ENCODE measurements around the gene BNC1.

Gene BNC1

GRCh38 chr15:83318036-83318435, 33.6 kb upstream of the BNC1 start:
- Histone ChIP-seq H3K27ac (ENCODE audit: insufficient read depth, low read length, poor library complexity, severe bottlenecking) (no peak overlapping the region), H3K36me3 (ENCODE audit: control insufficient read depth, insufficient read depth, low read length) (no peaks in the 10 kb centered on the region), H3K4me1 (ENCODE audit: control insufficient read depth, insufficient read depth, low read length, poor library complexity, severe bottlenecking) (no peaks in the 10 kb centered on the region), H3K9me3 (ENCODE audit: control insufficient read depth, low read length) (no peaks in the 10 kb centered on the region), H3K27me3 (replicated peaks; ENCODE audit: control insufficient read depth, insufficient read depth, low read length, poor library complexity, severe bottlenecking) (no peaks in the 10 kb centered on the region), H3K4me3 (ENCODE audit: insufficient read depth, low read depth, low read length, poor library complexity, severe bottlenecking) (no peak overlapping the region)
- DNase-seq = no peak

- Histone ChIP-seq H3K9me3 (ENCODE audit: control insufficient read depth, low read length) (no peaks in the 10 kb centered on the region), H3K36me3 (ENCODE audit: control insufficient read depth, insufficient read depth, low read length) (no peaks in the 10 kb centered on the region), H3K27ac (ENCODE audit: insufficient read depth, low read length, poor library complexity, severe bottlenecking) (no peak overlapping the region), H3K27me3 (replicated peaks; ENCODE audit: control insufficient read depth, insufficient read depth, low read length, poor library complexity, severe bottlenecking) (no peaks in the 10 kb centered on the region), H3K4me1 (ENCODE audit: control insufficient read depth, insufficient read depth, low read length, poor library complexity, severe bottlenecking) (no peaks in the 10 kb centered on the region), H3K4me3 (ENCODE audit: insufficient read depth, low read depth, low read length, poor library complexity, severe bottlenecking) (no peak overlapping the region)
- DNase-seq = no peak
These were observed 27.6 kb upstream of the BNC1 start for GRCh38 chr15:83312071-83312470.

GRCh38 chr15:83310521-83311456, 26.3 kb upstream of the BNC1 start:
- Histone ChIP-seq H3K9me3 (ENCODE audit: control insufficient read depth, low read length) (no peaks in the 10 kb centered on the region), H3K4me3 (ENCODE audit: insufficient read depth, low read depth, low read length, poor library complexity, severe bottlenecking) (no peak overlapping the region), H3K27me3 (replicated peaks; ENCODE audit: control insufficient read depth, insufficient read depth, low read length, poor library complexity, severe bottlenecking) (no peaks in the 10 kb centered on the region), H3K36me3 (ENCODE audit: control insufficient read depth, insufficient read depth, low read length) (no peaks in the 10 kb centered on the region), H3K4me1 (ENCODE audit: control insufficient read depth, insufficient read depth, low read length, poor library complexity, severe bottlenecking) (no peaks in the 10 kb centered on the region), H3K27ac (ENCODE audit: insufficient read depth, low read length, poor library complexity, severe bottlenecking) (no peak overlapping the region)
- DNase-seq = no peak

- DNase-seq = no peak
- H3K36me3 ChIP-seq (ENCODE audit: control insufficient read depth, insufficient read depth, low read length) = no peaks in the 10 kb centered on the region
These were observed 24.2 kb upstream of the BNC1 start for GRCh38 chr15:83308671-83309070.

GRCh38 chr15:83306561-83306960, 22.1 kb upstream of the BNC1 start:
- no peaks in the 10 kb centered on the region for H3K9me3 ChIP-seq (ENCODE audit: control insufficient read depth, low read length)
- DNase-seq = no peak
- no peak overlapping the region for H3K27ac ChIP-seq (ENCODE audit: insufficient read depth, low read length, poor library complexity, severe bottlenecking)
- H3K4me1 ChIP-seq (ENCODE audit: control insufficient read depth, insufficient read depth, low read length, poor library complexity, severe bottlenecking) = no peaks in the 10 kb centered on the region
- no peaks in the 10 kb centered on the region for H3K36me3 ChIP-seq (ENCODE audit: control insufficient read depth, insufficient read depth, low read length)
- H3K27me3 ChIP-seq (replicated peaks; ENCODE audit: control insufficient read depth, insufficient read depth, low read length, poor library complexity, severe bottlenecking) = no peaks in the 10 kb centered on the region
- H3K4me3 ChIP-seq (ENCODE audit: insufficient read depth, low read depth, low read length, poor library complexity, severe bottlenecking) = no peak overlapping the region

More at GRCh38 chr15:83308671-83309070, 24.2 kb upstream of the BNC1 start:
- Histone ChIP-seq H3K27me3 (replicated peaks; ENCODE audit: control insufficient read depth, insufficient read depth, low read length, poor library complexity, severe bottlenecking) (no peaks in the 10 kb centered on the region), H3K9me3 (ENCODE audit: control insufficient read depth, low read length) (no peaks in the 10 kb centered on the region), H3K4me1 (ENCODE audit: control insufficient read depth, insufficient read depth, low read length, poor library complexity, severe bottlenecking) (no peaks in the 10 kb centered on the region), H3K4me3 (ENCODE audit: insufficient read depth, low read depth, low read length, poor library complexity, severe bottlenecking) (no peak overlapping the region), H3K27ac (ENCODE audit: insufficient read depth, low read length, poor library complexity, severe bottlenecking) (no peak overlapping the region)

- Histone ChIP-seq H3K36me3 (ENCODE audit: control insufficient read depth, insufficient read depth, low read length) (no peaks in the 10 kb centered on the region), H3K27ac (ENCODE audit: insufficient read depth, low read length, poor library complexity, severe bottlenecking) (no peak overlapping the region), H3K27me3 (replicated peaks; ENCODE audit: control insufficient read depth, insufficient read depth, low read length, poor library complexity, severe bottlenecking) (no peaks in the 10 kb centered on the region), H3K9me3 (ENCODE audit: control insufficient read depth, low read length) (no peaks in the 10 kb centered on the region), H3K4me1 (ENCODE audit: control insufficient read depth, insufficient read depth, low read length, poor library complexity, severe bottlenecking) (no peaks in the 10 kb centered on the region), H3K4me3 (ENCODE audit: insufficient read depth, low read depth, low read length, poor library complexity, severe bottlenecking) (no peak overlapping the region)
- DNase-seq = no peak
These were observed 21.3 kb upstream of the BNC1 start for GRCh38 chr15:83305704-83306291.

- no peaks in the 10 kb centered on the region for H3K36me3 ChIP-seq (ENCODE audit: control insufficient read depth, insufficient read depth, low read length)
- DNase-seq = no peak
- no peaks in the 10 kb centered on the region for H3K9me3 ChIP-seq (ENCODE audit: control insufficient read depth, low read length)
- no peaks in the 10 kb centered on the region for H3K27me3 ChIP-seq (replicated peaks; ENCODE audit: control insufficient read depth, insufficient read depth, low read length, poor library complexity, severe bottlenecking)
- no peak overlapping the region for H3K27ac ChIP-seq (ENCODE audit: insufficient read depth, low read length, poor library complexity, severe bottlenecking)
- no peaks in the 10 kb centered on the region for H3K4me1 ChIP-seq (ENCODE audit: control insufficient read depth, insufficient read depth, low read length, poor library complexity, severe bottlenecking)
- H3K4me3 ChIP-seq (ENCODE audit: insufficient read depth, low read depth, low read length, poor library complexity, severe bottlenecking) = no peak overlapping the region
These were observed 20.6 kb upstream of the BNC1 start for GRCh38 chr15:83304861-83305703.

- Histone ChIP-seq H3K27me3 (replicated peaks; ENCODE audit: control insufficient read depth, insufficient read depth, low read length, poor library complexity, severe bottlenecking) (no peaks in the 10 kb centered on the region), H3K36me3 (ENCODE audit: control insufficient read depth, insufficient read depth, low read length) (no peaks in the 10 kb centered on the region), H3K4me3 (ENCODE audit: insufficient read depth, low read depth, low read length, poor library complexity, severe bottlenecking) (no peak overlapping the region), H3K27ac (ENCODE audit: insufficient read depth, low read length, poor library complexity, severe bottlenecking) (no peak overlapping the region), H3K9me3 (ENCODE audit: control insufficient read depth, low read length) (no peaks in the 10 kb centered on the region), H3K4me1 (ENCODE audit: control insufficient read depth, insufficient read depth, low read length, poor library complexity, severe bottlenecking) (no peaks in the 10 kb centered on the region)
- no peak for DNase-seq
These were observed 19.1 kb upstream of the BNC1 start for GRCh38 chr15:83303535-83303934.

GRCh38 chr15:83300826-83301225, 16.4 kb upstream of the BNC1 start:
- DNase-seq = no peak
- Histone ChIP-seq H3K4me3 (ENCODE audit: insufficient read depth, low read depth, low read length, poor library complexity, severe bottlenecking) (no peak overlapping the region), H3K36me3 (ENCODE audit: control insufficient read depth, insufficient read depth, low read length) (no peaks in the 10 kb centered on the region), H3K27ac (ENCODE audit: insufficient read depth, low read length, poor library complexity, severe bottlenecking) (no peak overlapping the region), H3K27me3 (replicated peaks; ENCODE audit: control insufficient read depth, insufficient read depth, low read length, poor library complexity, severe bottlenecking) (peaks cover 3% of the 10 kb centered on the region), H3K4me1 (ENCODE audit: control insufficient read depth, insufficient read depth, low read length, poor library complexity, severe bottlenecking) (no peaks in the 10 kb centered on the region), H3K9me3 (ENCODE audit: control insufficient read depth, low read length) (peaks cover 6% of the 10 kb centered on the region)

Measured in effector memory CD4-positive, alpha-beta T cell (primary cell).